Measurements from ENCODE around the gene TMTC2.

Gene TMTC2

DNA sequence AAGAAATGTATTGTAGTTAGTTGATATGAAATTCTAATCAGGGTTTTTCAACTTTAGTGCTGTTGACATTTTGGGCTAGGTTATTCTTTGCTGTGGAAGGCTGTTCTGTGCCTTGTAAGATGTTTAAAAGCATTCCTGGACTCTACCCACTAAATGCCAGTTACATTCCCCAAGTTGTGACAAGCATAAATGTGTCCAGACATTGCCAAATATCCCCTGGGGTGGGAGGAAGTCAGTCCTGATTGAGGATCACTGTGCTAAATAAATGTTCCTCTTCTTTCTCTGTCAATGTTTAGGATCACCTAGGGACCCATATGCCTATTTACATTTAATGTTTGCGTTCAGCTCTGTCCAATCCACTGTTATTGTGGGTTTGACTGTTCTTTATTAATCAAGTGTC is 268.3 kb downstream of the TMTC2 start:
- DNase-seq (ENCODE audit: low read depth): no peak

DNA sequence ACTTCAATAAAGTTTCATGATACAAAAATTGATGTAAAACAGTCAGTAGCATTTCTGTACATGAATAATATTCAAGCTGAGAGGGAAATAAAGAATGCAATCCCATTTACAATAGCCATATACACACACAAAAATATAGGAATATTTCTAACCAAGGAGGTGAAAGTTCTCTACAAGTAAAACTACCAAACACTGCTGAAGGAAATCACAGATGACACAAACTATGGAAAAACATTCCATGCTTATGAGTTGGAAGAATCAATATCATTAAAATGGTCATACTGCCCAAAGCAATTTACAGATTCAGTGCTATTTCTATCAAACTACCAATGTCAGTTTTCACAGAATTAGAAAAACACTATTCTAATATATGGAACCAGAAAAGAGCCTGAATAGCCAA is 272.3 kb downstream of the TMTC2 start:
- no peak for DNase-seq (ENCODE audit: low read depth)

DNA sequence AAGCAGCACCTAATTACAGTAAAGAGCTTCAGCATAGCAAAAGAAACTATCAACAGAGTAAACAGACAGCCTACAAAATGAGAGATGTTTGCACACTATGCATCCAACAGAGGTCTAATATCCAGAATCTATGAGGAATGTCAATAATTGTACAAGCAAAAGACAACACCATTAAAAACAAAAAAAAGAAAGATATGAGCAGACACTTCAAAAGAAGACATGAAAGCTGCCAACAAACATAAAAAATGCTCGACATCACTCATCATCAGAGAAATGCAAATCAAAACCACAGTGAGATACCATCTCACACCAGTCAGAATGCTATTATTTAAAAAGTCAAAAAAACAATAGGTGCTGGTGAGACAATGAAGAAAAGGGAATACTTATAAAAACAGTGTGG is 273.1 kb downstream of the TMTC2 start:
- DNase-seq (ENCODE audit: low read depth): no peak

DNA sequence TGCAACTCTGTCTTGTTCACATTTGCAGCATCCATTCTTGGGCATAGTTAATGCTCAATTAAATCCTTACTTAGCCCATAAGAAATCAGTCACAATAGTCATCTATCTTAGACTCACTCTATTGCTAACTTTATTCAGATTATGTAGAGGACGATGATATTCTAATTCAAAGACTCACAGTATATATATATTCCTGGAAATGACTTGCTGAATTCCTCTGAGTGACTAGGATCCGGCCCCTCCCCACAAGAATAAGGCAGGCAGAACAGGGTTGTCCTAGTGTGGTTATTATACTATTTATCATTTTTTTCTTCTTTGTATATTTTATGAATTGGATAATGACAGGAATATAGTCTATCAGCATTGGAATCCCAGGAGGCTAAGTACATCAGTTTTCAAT is 275.1 kb downstream of the TMTC2 start:
- DNase-seq (ENCODE audit: low read depth): no peak

DNA sequence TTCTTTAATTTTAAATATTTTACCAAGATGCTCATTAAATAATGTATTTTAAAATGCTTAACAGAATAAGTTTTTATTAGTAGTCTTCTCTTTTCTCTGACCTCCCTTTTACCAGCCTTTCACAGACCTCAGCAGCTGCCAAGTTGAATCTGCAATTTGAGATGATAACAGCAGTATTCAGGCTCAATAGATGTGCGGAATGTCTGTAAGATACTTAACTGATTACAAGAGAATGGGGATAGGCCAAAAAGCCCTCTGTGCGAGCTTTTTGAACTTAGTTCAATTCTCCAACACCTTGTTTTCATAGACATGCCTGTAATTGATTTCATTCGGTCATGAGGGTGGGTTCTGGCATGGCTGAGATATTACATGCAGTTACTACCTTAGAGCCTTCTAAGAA is 277.2 kb downstream of the TMTC2 start:
- DNase-seq (ENCODE audit: low read depth): no peak

DNA sequence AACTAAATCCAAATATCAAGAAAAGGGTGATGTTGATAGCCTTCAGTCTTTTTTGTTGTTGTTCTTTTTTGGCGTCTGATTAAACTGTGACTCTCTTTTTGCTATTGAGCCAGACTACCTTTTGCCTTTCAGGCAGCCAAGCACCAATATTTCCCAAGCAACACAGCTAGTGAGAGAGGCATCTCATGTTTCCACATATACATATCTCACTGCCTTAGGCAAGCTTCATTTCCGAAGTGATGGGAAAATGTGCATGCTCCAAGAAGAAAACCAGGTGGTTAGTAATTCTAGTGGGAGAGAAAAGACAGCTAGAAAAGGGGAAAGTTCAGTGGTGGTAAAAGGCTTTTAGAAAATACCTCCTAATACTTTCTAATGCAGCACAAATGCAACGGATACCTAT is 277.7 kb downstream of the TMTC2 start:
- no peak for DNase-seq (ENCODE audit: low read depth)

DNA sequence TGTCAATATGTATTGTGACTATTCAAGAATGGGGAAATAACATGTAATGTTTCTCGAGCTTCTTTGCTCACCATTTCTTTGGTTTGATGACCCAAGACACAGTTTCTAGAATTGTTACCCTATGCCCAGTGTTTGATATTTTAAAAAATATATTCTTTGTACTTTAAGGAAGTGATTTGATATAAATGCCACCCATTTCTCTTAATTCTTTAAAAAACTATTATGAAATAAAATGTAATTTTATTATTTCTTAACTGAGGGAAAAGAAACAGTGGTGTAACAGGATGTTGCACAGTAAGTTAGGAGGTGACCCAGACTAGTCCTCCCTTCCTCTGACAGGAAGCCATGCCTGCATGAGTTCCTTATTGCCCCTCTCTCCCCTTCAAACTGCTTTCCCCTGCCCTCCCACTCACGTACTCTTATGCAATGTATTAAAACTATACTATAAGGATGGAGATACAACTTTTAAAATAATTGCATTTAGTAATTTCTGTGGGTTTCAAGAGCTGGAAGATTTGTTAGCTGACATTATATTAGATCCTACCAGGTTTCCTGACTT is 279.4 kb downstream of the TMTC2 start:
- no peak for DNase-seq (ENCODE audit: low read depth)

DNA sequence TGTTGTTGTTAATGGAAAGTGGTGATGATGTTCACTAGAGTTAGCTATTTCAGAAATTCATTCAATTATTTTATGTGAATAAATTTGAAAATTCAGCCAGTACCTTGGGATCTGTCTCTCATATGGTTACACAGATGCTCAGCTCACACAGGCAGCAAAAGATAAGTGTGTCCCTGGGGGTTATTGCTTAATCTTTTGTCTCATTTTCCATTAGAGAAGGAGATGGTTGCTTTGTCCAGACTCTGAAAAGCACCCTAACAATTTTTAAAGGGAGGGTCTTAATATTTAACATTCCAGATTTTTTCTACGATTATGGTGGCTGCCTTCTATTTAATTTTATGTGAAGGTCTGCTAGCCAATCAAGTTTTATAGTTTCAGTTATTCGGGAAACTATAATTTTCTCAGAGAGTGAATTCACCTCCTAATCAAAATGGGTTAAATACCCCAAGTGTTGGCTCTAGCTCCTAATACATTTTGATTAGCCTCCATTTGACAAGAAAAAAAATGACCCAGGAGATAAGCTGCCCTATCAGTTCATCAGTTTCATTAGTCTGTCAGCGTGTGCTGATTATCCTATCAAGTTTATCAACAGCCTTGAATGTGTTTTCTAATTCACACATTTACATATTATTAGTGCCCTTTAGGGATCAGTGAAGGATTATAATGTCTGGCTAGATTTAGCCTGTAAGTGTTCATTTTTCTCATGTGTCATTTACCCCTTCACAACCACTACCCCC is 282.1 kb downstream of the TMTC2 start:
- no peak for DNase-seq (ENCODE audit: low read depth)

DNA sequence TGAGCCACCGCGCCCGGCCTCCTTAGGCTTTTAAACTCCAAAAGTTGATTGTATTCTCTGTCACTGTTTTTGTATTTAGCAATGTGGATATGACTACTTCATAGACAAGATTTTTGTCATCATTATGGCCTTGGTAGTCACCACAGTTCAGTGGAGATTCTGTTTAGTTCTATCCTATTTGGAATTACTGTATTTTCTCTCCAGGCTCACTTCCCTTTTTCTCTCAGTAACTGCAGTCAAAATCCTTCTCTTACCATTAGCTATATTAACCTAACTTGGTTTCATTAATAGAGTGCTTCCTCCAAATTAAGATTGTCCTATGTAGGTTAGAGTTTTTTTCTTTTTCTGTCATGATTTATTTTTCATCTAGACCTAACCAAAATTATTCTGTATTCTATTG is 283.9 kb downstream of the TMTC2 start:
- DNase-seq (ENCODE audit: low read depth): no peak

DNA sequence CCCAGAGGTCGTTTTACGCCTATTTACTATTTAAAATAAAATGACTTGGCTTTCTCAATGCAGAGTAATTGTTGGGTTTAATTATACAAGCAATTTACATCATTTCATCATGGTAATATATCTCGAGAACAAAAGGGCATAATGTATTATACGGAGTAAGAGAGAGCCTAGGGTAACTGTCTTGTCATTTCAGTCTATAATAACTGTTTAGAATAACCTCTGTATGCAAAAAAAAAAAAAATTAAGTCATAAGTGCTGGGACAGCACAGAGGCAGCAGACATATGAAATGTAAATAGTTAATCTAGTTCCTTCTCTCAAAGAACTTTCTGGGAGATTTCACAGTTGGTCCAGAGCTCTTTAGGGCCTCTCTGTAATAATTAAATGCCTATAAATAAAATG is 284.9 kb downstream of the TMTC2 start:
- no peak for DNase-seq (ENCODE audit: low read depth)

DNA sequence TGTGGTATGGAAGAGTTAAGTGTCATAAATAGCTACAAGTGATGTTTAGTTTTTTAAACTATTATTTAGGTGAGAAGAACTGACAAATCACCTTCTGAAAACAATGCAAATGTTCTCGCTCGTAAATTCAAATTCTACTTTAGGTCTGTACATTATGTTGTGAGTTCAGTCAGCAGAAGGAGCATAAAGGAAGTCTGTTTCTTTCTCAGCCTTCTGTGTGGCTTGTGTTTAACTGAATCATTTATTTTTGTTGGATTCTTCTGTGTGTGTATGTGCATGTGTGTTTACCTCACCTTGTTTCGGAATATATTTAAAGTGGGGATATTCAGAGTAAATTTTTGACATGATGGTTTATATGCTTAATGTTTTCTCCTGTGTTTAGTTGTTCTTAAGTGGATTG is 285.9 kb downstream of the TMTC2 start:
- no peak for DNase-seq (ENCODE audit: low read depth)

DNA sequence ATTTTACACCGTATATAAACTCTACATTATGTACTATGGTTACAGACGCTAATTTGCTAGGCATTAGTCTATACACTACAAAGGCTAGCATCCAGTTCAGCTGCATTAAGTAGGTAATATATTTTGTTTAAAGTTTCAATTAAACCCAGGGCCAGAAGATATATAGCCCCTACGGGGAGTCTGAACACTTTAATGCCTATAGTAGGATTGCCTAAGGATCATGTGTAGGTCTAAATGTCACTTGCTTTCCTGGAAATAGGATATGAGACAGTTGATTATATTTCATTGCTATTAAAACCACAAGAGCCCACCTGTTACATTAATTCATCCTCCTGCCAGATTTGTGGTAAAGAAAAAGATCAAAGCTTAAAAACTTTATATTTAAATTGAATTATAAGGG is 286.9 kb downstream of the TMTC2 start:
- DNase-seq (ENCODE audit: low read depth): no peak

DNA sequence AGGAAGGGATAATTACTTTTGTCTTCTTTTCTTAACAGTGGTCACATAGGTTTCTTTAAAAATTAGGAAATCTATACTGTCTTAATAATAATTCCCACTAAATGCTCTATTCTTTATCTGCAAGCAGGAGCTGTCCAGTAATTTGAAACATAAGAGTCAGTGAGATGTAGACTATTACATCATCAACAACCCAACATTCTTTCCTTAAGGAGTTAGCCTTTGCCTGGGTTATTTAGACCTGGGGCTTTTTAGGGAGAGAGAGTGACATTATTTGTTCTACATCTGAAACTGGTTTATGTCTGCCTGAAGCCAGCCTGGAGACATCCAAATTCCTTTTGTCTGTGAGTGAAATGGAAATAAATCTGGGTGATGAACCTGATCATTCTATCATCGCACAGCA is 294.4 kb downstream of the TMTC2 start:
- DNase-seq (ENCODE audit: low read depth): no peak

DNA sequence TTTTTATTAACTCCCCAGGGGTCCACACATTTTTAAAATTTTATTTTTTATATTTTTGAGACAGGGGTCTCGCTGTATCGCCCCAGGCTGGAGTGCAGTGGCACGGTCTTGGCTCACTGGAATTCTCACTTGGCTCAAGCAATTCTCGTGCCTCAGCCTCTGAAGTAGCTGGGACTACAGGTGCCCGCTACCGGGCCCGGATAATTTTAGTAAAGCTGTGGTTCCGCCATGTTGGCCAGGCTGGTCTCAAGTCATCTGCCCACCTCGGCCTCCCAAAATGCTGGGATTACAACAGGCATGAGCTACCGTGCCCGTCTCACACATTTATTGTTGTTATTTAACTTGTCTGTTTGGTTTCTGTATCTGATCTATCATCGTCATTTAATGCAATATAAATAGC is 307.4 kb downstream of the TMTC2 start:
- no peak for DNase-seq (ENCODE audit: low read depth)

DNA sequence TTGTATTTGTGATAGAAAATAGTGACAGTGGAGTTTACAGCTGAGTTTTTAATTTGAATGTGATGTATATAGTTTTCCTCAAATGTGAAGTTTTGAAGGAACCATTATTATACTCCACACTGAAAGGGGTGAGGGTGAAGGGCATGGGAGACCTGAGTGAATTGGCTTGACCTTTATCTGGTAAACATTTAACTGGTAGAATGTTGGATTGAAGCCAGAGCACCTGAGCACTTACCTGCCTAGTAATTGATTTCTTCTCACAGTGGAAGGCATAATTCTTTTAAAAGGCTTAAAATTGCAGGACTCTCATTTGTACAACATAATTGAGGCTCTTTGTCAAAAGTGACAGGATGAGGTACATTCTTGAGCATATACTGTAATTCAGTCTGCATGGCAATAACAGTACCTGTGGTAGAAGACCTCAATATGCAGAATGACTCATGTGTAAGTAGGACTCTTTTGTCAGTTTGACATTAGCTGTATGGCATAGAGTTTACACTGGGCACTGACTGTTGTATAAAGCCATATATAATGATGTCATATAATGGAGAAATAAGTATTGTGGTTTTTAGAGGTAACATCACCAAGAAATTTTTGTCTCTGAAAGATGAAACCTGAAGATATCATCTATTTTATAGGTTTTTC is 309.6 kb downstream of the TMTC2 start:
- DNase-seq (ENCODE audit: low read depth): no peak

DNA sequence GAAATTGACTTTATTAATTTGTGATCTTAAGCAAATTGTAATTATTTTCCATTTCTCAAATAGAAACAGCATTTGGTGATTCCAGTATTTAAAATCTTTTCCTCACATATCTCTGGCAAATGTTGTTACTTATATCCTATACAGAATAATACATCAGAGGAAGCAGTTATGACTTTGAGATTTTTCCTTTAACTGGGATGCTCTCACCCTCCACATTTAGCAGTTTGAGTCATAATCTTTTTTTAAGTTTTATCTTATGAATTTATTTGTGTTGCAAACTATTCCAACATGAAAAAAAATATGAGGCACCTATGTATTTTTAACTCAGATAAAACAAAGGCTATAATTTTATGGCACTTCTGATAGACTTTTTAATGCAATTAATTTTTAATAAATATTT is 311.8 kb downstream of the TMTC2 start:
- DNase-seq (ENCODE audit: low read depth): no peak

DNA sequence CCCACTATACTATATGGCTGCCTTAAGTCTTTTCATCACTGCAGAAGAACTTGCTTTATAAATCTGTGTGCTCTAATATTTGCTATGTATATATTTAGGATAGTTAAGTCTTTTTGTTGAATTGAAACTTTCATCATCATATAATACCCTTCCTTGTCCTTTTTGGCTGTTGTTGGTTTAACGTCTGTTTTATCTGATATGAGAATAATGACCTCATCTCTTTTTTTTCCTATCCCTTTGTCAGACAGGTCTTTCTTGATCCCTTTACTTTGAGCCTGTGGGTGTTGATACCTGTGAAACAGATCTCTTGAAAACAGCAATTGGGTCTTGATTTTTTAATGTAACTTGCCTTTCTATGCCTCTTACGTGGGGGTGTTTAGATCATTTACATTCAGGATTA is 316.3 kb downstream of the TMTC2 start:
- no peak for DNase-seq (ENCODE audit: low read depth)

DNA sequence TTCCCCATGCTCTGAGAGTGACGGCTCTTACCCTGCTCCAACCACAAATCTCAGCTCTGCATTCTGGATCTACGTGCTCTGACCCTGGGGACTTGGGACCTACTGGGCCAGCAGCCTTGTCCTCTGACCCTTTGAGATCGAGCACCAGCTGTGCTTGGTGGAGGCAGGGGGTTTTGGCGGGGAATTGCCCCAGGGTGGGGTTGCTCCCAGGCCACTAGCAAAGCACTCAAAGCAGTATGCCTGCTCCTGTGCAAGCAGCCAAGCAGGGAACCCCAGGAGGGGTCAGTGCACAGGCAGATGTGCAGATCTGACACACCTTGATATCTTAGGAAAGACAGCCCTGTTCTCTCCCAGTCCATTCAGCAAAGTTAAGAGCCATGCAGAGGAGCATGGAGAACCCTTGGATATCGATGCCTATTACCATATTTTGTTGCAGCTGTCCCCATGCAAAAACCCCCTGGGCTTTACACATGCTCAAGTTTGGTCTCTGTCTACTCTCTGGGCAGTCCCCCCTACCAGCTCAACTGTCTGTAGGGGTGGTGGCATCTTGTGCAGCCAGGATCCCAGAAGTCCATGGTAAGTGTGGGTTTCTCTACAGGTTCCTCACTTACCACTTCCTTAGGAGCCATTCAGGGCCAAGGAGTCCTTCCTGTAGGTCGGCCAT is 319.0 kb downstream of the TMTC2 start:
- no peak for DNase-seq (ENCODE audit: low read depth)

DNA sequence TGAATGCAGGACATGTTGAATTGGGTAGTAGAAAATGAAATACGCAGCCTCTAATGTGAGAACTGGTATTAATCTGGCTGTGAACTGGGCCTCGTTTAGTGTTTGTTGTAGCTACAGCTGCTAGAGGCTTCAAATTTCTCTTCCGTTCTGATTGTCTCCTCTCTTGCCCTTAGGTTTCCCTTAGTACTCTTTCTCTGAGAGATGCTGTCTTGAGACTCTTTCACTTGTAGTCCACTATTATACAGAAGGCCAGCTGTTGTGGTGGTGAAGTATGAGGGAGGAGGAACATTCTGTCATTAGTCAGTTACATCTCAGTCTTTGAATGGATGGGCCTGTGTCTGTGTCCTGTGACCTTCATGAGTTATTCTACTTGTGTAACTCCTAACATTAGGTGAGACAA is 322.0 kb downstream of the TMTC2 start:
- DNase-seq (ENCODE audit: low read depth): no peak

DNA sequence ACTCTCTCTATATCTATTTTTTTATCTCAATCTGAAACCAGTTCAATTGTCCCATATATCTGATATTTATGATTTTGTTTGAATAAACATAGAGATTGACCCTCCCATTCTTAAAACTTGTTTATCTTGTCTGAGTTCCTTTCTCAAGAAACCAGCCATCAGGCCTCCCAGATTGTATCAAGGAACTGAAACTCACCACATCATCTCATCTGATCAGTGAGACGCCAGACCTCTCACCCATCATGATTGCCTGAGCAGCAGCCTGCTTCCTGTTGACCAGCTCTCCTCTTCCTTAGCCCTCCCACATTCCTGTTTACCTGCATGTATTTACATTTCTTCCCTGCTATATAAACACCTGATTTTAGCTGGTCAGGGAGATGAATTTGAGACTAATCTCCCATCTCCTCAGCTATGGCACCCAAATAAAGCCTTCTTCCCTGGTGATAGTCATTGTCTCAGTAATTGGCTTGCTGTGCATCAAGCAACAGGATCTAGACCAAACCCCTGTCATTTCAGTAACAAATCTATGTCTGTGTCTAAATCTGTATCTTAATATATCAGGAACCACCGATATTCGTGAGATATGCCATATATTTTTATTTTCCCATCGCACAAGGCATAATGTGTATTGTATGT is 323.6 kb downstream of the TMTC2 start:
- no peak for DNase-seq (ENCODE audit: low read depth)

DNA sequence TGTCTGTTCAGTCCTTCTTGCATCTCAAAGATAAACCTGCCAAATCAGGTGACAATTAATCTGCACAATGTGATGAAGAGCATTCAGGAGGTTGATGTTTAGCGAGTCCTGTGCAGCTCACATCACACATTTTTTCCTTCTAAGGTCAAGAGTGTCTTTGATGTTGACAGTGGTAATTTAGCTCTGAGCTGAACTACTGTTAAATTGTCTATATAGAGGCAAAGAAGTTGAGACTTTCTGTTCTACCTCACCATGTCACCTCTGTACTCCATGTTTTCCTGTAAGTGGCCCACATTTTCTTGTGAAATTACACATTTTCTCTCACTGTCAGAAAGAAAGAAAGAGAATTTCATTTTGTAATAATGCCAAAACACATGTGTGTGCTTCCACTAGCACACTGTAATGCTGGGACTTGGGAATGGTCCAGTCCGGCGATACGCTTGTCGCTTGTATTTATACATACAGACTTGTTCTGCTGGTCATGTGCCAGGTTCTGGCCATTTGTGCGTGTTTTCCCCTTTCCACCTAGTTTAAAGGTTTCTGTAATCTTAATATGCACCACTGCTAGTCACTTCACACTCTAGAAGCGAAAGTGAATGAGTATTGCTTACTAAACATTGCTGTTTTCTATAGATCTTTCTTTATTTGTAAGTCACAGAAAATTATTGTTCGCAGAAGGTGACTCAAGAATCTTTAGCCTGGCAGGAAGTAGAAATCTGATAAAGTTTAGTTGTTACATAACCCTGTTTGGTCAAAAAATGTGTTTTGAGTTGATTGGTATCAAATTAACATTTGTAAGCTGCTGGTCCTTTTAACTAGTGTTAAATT is 328.9 kb downstream of the TMTC2 start:
- DNase-seq (ENCODE audit: low read depth): no peak

Measured in stimulated activated CD4-positive, alpha-beta T cell treated with anti-CD3 and anti-CD28 coated beads, Interleukin-2, amount 100 ng/mL, for 4 hours (primary cell).